ENCODE data around the gene TNIK. TPM values are rescaled to one million over a fixed set of nuclear protein-coding genes. Genes with fewer than 3 reads are reported as not detected.

The TNIK gene
- total RNA-seq, 1 donor from 2014 or later, result 1.5 TPM

- H3K4me1 Mint-ChIP-seq (ENCODE audit: low read depth, unreplicated experiment), result peaks cover 4% of the 10 kb centered on the region
- H3K9me3 Mint-ChIP-seq (ENCODE audit: unreplicated experiment), result no peaks in the 10 kb centered on the region
- H3K27ac Mint-ChIP-seq (ENCODE audit: unreplicated experiment), result no peak overlapping the region
- H3K4me3 Mint-ChIP-seq (ENCODE audit: unreplicated experiment), result no peak overlapping the region
- H3K27me3 Mint-ChIP-seq (ENCODE audit: unreplicated experiment), result no peaks in the 10 kb centered on the region
- H3K36me3 Mint-ChIP-seq (ENCODE audit: unreplicated experiment), result no peaks in the 10 kb centered on the region
- no peak for TF ChIP-seq CTCF (IDR thresholded peaks at IDR 0.05; ENCODE audit: partially characterized antibody, unreplicated experiment)
- no peak for DNase-seq
Observed at GRCh38 chr3:171445620-171446204, 14.5 kb downstream of the TNIK start.

GRCh38 chr3:171444001-171444690 is 16.1 kb downstream of the TNIK start:
- Mint-ChIP-seq H3K4me3 (ENCODE audit: unreplicated experiment) (no peak overlapping the region), H3K27ac (ENCODE audit: unreplicated experiment) (no peak overlapping the region), H3K27me3 (ENCODE audit: unreplicated experiment) (no peaks in the 10 kb centered on the region), H3K36me3 (ENCODE audit: unreplicated experiment) (no peaks in the 10 kb centered on the region), H3K4me1 (ENCODE audit: low read depth, unreplicated experiment) (peaks cover 4% of the 10 kb centered on the region), H3K9me3 (ENCODE audit: unreplicated experiment) (peaks cover 2% of the 10 kb centered on the region)
- no peak for DNase-seq
- TF ChIP-seq CTCF (IDR thresholded peaks at IDR 0.05; ENCODE audit: partially characterized antibody, unreplicated experiment), result no peak

GRCh38 chr3:171443211-171443957 is 16.8 kb downstream of the TNIK start:
- no peaks in the 10 kb centered on the region for H3K36me3 Mint-ChIP-seq (ENCODE audit: unreplicated experiment)
- no peak overlapping the region for H3K27ac Mint-ChIP-seq (ENCODE audit: unreplicated experiment)
- no peaks in the 10 kb centered on the region for H3K27me3 Mint-ChIP-seq (ENCODE audit: unreplicated experiment)
- DNase-seq, result no peak
- TF ChIP-seq CTCF (IDR thresholded peaks at IDR 0.05; ENCODE audit: partially characterized antibody, unreplicated experiment), result no peak
- H3K4me1 Mint-ChIP-seq (ENCODE audit: low read depth, unreplicated experiment), result peaks cover 4% of the 10 kb centered on the region
- no peak overlapping the region for H3K4me3 Mint-ChIP-seq (ENCODE audit: unreplicated experiment)
- H3K9me3 Mint-ChIP-seq (ENCODE audit: unreplicated experiment), result peaks cover 2% of the 10 kb centered on the region

GRCh38 chr3:171442184-171442583 is 18.0 kb downstream of the TNIK start:
- Mint-ChIP-seq H3K4me3 (ENCODE audit: unreplicated experiment) (no peak overlapping the region), H3K27ac (ENCODE audit: unreplicated experiment) (no peak overlapping the region), H3K27me3 (ENCODE audit: unreplicated experiment) (no peaks in the 10 kb centered on the region), H3K4me1 (ENCODE audit: low read depth, unreplicated experiment) (peaks cover 4% of the 10 kb centered on the region), H3K9me3 (ENCODE audit: unreplicated experiment) (peaks cover 2% of the 10 kb centered on the region), H3K36me3 (ENCODE audit: unreplicated experiment) (no peaks in the 10 kb centered on the region)
- DNase-seq, result no peak
- no peak for TF ChIP-seq CTCF (IDR thresholded peaks at IDR 0.05; ENCODE audit: partially characterized antibody, unreplicated experiment)

GRCh38 chr3:171441381-171441780 is 18.8 kb downstream of the TNIK start:
- no peak for DNase-seq
- no peak for TF ChIP-seq CTCF (IDR thresholded peaks at IDR 0.05; ENCODE audit: partially characterized antibody, unreplicated experiment)
- Mint-ChIP-seq H3K4me1 (ENCODE audit: low read depth, unreplicated experiment) (peaks cover 4% of the 10 kb centered on the region), H3K27ac (ENCODE audit: unreplicated experiment) (no peak overlapping the region), H3K36me3 (ENCODE audit: unreplicated experiment) (no peaks in the 10 kb centered on the region), H3K4me3 (ENCODE audit: unreplicated experiment) (no peak overlapping the region), H3K27me3 (ENCODE audit: unreplicated experiment) (no peaks in the 10 kb centered on the region), H3K9me3 (ENCODE audit: unreplicated experiment) (peaks cover 2% of the 10 kb centered on the region)

Measured in glutamatergic neuron (in vitro differentiated cells).